GM18526 (cell line): ENCODE results near the gene OPN1MW.
"Not testable (repeated sequence)": the region's sequence is repeated elsewhere in the genome, so short reads cannot be mapped to it uniquely, and the experiment has no call there.

ENCODE experiments used
- POLR2A ChIP-seq: IDR thresholded peaks from 3 replicates; pipeline ENCODE4 v1.6.1; 2011; ENCODE audit not compliant: insufficient read length; ENCODE audit errors: extremely low read depth

OPN1MW gene

DNA sequence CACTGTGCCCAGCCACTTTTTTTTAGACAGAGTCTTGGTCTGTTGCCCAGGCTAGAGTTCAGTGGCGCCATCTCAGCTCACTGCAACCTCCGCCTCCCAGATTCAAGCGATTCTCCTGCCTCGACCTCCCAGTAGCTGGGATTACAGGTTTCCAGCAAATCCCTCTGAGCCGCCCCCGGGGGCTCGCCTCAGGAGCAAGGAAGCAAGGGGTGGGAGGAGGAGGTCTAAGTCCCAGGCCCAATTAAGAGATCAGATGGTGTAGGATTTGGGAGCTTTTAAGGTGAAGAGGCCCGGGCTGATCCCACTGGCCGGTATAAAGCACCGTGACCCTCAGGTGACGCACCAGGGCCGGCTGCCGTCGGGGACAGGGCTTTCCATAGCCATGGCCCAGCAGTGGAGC is at the start of gene OPN1MW:
Gene OPN1MW (plus strand): TSS at position 301 of the 400 bp plus-strand sequence. CDS start 82 bp downstream, at position 383.
- not testable (repeated sequence) for TF ChIP-seq POLR2A

DNA sequence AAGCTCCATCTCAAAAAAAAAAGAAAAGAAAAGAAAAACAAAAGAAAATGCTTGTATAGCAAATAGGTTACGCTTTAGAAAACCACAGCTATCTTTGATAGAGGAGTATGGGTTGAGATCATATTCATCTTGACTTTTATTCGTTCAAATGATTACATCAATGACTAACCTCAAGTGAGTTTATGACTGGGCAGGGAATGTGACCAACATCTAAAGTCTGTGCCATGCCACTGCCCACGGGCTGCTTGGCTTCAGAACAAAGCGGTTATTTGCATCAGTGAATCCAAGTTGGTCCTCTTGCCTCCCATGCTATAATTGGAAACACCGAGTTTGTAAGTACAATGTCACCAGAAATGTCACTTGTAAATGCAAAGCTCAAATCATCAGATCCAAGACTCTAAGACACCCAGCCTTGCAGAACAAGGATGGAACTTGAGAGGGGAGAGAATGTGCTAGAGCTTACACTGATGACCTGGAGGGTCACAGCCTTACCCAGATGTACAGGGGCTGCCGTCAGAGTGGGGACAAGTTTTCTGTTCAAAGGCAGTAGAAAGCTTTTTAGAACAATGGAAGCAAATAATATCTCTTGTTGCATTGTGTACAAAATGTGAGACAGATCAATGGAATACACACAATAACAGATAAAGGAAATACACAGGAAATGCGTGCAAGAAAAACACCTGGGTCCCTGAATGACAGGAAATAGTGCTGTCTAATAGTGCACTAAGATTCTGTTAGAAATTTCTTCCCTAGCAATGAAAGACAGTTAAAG is 46.8 kb upstream of the OPN1MW start:
- no peak for TF ChIP-seq POLR2A

DNA sequence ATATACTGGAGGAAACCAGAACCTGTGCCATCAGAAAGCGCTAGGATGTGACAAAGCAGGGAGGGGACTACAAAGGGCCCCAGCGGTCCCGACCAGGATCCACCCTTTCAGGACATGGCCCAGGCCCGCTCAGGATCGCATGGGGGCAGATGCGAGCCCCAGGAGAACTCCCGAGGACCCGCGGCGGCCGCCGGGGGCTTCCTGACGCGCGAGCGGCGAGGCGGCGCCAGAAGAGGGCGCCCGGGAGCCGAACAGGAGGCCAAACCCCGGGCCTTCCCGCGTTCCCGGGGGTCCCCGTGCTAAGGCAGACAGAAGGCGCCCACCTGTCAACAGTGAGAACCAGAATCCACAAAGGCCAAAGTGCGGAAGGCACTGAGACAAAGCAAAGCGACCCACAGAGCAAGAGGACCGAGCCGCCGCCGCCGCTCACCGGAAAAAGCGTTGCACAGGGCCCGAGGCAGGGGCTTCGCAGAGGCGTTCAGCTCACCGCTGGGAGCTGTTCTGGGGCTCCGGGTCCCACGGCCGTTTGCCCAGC is 45.7 kb upstream of the OPN1MW start:
- TF ChIP-seq POLR2A = no peak

DNA sequence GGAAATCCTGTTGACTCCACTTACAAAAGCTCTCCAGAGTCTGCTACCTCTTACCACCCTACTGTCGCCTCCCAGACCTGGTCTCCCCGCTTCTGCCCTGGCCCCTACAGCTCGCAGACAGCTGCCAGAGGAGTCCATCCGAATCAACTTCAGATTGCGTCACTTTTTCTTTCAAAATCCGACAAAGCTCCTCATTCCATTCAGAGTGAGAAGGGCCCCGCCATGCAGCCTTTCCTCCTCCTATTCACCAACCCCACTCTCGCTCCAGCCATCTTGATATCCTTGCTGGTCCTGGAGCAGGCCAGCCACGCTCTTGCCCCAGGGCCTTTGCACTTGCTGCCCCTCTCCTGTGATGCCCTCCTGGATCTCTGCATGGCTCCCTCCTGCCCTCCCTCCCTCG is 43.5 kb upstream of the OPN1MW start:
- TF ChIP-seq POLR2A = no peak

DNA sequence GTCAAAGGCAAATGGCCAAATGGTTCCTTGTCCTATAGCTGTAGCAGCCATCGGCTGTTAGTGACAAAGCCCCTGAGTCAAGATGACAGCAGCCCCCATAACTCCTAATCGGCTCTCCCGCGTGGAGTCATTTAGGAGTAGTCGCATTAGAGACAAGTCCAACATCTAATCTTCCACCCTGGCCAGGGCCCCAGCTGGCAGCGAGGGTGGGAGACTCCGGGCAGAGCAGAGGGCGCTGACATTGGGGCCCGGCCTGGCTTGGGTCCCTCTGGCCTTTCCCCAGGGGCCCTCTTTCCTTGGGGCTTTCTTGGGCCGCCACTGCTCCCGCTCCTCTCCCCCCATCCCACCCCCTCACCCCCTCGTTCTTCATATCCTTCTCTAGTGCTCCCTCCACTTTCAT is 42.2 kb upstream of the OPN1MW start:
- no peak for TF ChIP-seq POLR2A

DNA sequence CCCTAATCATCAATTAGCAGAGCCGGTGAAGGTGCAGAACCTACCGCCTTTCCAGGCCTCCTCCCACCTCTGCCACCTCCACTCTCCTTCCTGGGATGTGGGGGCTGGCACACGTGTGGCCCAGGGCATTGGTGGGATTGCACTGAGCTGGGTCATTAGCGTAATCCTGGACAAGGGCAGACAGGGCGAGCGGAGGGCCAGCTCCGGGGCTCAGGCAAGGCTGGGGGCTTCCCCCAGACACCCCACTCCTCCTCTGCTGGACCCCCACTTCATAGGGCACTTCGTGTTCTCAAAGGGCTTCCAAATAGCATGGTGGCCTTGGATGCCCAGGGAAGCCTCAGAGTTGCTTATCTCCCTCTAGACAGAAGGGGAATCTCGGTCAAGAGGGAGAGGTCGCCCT is 41.7 kb upstream of the OPN1MW start:
- TF ChIP-seq POLR2A = no peak

DNA sequence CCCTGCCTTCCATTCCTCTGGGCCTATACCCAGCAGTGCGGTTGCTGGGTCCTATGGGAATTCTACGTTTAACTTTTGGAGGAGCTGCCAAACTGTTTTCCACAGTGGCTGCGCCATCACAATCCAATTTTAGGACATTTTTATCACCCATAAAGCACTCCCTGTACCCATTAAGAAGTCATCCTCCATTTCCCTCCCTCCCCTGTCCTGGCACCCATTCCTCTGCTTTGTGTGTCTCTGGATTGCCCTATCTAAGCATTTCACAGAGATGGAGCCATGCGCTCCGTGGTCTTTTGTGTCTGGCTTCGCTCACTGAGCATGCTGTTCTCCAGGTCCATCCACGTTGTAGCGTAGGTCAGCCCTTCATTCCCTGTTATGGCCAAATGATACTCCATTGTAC is 40.0 kb upstream of the OPN1MW start:
- no peak for TF ChIP-seq POLR2A

DNA sequence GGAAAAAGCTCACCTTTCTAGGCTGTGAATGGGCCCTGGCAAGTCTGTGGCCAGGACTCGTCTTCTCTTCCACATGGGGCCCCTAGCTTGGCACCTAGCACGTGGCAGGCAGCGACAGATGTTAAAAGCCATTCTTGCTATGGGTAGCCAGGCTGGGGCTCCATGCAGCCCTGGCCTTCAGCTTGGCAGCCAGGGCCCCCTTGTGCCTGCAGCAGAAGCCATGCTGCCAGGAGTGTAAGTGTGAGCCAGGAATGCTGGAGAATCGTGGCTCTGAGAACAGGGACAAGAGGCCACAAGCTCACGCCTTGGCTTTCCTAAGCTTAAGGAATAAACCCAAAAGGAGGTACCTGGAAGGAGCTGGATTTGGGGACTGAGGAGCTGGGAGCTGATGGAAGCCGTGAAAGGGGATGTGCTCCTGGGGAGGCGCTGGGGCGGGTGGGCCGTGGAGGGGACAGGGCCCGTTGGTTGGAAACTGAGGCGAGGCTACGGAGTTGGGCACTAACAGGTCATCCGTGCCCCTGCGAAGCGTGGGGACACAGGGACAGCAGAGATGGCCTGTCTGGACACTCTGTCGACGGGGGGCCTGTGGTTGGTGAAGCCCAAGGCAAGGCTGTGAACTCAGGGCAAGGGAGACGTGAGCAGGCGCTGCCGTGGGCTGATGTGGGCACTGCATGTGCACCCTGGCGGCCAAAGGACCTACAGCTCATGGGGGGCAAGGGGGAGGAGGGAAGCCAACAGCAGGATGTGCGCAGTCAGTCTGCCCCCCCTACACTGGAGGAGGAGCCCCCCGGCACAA is 39.2 kb upstream of the OPN1MW start:
- TF ChIP-seq POLR2A = no peak

DNA sequence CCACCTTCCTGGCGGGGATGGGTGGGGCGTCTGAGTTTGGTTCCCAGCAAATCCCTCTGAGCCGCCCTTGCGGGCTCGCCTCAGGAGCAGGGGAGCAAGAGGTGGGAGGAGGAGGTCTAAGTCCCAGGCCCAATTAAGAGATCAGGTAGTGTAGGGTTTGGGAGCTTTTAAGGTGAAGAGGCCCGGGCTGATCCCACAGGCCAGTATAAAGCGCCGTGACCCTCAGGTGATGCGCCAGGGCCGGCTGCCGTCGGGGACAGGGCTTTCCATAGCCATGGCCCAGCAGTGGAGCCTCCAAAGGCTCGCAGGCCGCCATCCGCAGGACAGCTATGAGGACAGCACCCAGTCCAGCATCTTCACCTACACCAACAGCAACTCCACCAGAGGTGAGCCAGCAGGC is 38.4 kb upstream of the OPN1MW start, which contains the start of gene OPN1LW:
Gene OPN1LW (plus strand): TSS at position 234 of the 400 bp plus-strand sequence. CDS start 41 bp downstream, at position 275.
- not testable (repeated sequence) for TF ChIP-seq POLR2A

DNA sequence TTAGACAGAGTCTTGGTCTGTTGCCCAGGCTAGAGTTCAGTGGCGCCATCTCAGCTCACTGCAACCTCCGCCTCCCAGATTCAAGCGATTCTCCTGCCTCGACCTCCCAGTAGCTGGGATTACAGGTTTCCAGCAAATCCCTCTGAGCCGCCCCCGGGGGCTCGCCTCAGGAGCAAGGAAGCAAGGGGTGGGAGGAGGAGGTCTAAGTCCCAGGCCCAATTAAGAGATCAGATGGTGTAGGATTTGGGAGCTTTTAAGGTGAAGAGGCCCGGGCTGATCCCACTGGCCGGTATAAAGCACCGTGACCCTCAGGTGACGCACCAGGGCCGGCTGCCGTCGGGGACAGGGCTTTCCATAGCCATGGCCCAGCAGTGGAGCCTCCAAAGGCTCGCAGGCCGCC is 37.1 kb downstream of the OPN1MW start, which contains the start of gene OPN1MW2:
Gene OPN1MW2 (plus strand): TSS at position 301 of the 400 bp plus-strand sequence. CDS start 60 bp downstream, at position 361.
- TF ChIP-seq POLR2A = not testable (repeated sequence)
